GM20000 (cell line): ENCODE data around the gene PPP2R5E.

Experiments
- DNase-seq: peaks from one replicate; pipeline ENCODE4 v3.0.0; 2012; ENCODE audit warnings: low spot score
- TF ChIP-seq, protein P1 (sequence below): IDR thresholded peaks from 2 replicates; pipeline ENCODE4 v1.5.1; 2012; ENCODE audit warnings: mild to moderate bottlenecking, control low read depth; ENCODE audit errors: extremely low read depth, missing control alignments

Gene PPP2R5E

DNA sequence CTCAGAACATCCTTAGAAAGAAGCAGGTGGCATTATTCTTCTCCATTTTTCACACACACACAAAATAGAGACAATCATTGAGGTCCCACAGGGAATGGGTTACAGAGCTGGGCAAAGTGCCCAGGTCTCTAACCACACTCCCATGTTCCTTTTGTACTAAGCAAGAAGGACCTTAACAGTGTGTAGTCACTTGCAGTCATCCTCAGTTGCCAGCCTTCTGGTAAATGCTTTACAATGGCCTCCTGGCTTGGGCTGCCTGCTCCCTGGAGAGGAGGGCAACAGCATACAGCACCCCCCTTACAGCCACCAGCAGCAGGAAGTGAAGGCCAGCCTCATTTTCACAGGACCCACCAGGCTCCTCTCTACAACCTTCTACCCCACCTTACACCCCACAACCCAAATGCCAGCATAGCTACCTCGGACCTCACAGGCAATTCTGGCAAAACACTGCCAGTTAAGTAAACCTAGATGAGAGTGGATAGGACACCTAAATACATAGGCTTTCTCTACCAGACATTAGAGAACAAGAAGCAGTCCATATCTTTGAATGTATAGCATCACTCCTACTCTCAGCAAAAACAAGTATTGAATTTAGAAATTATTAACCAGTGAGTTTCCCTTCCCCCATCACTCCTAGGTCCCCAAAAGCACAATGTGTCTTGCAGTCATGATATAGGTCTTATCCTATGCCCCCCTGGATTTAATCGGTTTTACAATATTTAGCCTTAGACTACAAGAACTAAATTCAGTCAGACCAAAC is 88.1 kb downstream of the PPP2R5E start:
- DNase-seq: no peak
- TF ChIP-seq, protein P1, sequence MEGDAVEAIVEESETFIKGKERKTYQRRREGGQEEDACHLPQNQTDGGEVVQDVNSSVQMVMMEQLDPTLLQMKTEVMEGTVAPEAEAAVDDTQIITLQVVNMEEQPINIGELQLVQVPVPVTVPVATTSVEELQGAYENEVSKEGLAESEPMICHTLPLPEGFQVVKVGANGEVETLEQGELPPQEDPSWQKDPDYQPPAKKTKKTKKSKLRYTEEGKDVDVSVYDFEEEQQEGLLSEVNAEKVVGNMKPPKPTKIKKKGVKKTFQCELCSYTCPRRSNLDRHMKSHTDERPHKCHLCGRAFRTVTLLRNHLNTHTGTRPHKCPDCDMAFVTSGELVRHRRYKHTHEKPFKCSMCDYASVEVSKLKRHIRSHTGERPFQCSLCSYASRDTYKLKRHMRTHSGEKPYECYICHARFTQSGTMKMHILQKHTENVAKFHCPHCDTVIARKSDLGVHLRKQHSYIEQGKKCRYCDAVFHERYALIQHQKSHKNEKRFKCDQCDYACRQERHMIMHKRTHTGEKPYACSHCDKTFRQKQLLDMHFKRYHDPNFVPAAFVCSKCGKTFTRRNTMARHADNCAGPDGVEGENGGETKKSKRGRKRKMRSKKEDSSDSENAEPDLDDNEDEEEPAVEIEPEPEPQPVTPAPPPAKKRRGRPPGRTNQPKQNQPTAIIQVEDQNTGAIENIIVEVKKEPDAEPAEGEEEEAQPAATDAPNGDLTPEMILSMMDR: no peak

DNA sequence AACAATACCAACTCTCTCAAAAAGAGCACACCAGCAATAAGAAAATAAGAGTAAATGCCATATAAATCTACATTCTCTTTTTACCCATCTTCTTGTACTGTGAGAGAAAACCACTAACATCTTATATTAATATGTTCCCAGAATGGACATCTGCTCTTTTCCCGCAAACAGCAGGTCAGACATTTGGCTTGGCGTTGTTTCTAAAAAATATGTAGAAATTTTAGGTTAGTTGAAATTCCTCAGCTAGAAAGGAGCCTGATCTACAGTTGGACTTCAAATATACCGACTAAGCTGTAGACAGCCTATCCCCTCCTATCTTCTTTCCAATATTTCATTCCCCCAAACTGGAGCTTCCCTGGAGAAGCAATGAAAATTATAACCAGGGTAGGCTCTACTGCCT is 88.7 kb downstream of the PPP2R5E start:
- TF ChIP-seq, protein P1: no peak

DNA sequence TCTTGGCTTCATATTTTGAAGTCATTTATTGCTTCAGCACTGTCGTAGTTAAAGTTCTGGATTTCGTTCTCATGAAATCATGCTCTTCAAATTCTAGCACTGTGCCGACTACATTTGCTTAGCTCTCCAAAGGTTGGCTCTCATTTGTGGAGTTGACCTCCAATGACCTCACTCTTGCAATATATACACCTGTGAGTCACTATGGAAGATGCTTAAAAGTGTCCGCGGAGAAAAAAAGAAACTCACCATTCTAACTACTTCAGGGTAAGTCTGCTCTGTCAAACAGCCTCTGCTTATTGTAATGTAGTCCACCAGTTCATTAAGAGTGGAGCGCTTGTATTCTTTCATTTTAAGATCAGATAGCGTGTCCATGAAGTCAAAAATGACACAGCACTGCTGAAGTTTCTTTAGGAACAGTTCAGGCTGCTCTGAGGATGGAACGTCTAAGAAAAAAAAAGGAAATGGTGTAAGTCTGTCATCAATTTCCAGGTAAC is 89.7 kb downstream of the PPP2R5E start:
- DNase-seq: no peak
- TF ChIP-seq, protein P1: no peak

More for the DNA sequence above, 88.7 kb downstream of the PPP2R5E start:
- DNase-seq: no peak

DNA sequence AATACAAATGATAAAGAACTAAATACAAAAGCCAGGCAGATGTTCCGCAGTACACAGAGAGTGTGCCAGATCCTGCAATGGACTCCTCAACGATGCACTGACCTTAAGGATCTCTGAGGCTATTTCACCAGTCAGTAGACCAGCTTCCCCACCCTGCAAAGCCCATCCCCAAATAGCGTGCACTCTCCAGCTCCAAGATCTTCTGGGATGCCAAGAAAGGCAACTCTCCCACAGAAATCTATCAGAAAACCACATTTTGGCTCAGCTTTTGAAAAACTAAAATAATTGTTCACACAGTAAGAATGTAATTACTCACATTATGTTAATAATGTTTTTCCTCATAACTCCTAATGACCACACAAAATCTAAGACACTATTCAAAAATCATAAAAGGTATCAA is 90.4 kb downstream of the PPP2R5E start:
- DNase-seq: no peak
- TF ChIP-seq, protein P1: no peak

DNA sequence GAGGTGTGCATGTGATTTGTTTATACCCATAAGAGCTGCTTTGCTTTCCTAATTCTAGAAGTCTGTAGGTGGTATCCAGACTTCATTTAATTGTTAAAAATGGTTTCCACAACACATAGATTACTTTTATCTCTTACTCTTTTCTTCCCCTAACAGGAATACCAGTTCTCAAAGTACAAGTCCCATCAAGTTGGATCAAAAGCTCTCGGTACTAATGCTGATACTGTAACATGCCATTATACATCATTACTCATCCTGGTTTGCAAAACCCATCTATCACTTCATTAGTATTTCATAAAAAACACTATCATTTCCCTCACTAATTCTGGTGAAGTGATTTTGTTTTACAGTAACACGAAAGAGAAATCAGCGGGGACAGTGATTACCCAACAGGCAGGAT is 94.3 kb downstream of the PPP2R5E start:
- no peak for DNase-seq
- TF ChIP-seq, protein P1: no peak

DNA sequence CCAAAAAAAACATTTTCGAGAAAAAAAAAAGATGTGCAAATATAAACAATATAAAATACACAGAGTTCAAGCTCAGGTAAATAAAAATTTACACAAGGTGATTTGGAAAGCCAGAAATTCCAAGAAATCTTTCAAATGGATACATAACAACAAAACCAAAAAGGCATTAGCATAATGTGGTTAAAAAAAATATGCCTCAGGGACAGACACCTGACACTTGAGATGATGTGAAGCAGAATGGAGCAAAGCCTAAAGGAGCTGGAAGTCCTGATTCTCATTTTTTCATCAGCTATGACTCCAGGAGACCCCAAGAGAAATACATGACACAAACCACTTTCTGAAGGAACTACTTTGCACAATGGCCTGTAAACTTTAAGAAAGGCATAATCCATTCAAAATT is 98.6 kb downstream of the PPP2R5E start:
- DNase-seq: no peak
- TF ChIP-seq, protein P1: no peak

DNA sequence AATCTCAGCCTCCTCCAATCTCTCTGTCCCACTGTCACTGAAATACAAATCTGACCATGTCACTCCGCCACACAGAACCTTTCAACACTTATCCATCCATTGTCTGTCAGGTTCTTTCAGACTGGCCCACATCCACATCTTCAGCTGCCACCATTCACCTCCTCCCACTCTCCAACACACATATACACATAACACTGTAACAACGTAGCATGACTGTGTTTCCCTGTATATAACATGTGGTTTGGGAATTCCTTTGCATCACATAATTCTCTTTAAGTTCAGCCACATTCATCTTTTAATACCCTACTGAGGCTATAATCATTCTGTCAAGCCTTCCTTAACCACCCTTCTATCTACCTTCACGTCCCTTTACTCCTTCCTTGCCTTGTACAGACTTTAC is 99.2 kb downstream of the PPP2R5E start:
- DNase-seq: no peak
- TF ChIP-seq, protein P1: no peak
